ENCODE data around the gene EPM2A. TPM values are rescaled to one million over a fixed set of nuclear protein-coding genes. Genes with fewer than 3 reads are reported as not detected.

The EPM2A gene
- polyA plus RNA-seq, 1 donor (not counting 4 experiments of a cell fraction or from before 2014, with no cell fraction given), result 2.4 TPM

DNA sequence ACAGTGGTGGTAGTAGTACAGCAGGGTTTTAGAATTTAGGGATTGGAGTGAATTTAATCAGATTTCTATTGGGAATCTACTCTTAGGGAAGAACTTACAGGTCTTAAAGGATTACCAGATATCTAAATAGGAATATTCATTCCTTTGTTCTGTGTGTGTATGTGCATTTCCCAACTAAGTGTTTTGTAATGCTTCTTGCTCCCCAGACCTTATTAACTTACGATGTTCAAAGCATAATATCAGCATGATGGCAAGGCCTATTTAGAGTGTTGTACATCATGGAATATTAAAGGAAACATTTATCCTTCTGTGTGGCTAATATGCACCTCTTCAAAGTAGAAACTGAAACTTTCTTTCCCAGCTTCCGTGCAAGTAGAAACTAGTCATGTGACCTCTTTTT is 133.9 kb downstream of the EPM2A start:
- no peaks in the 10 kb centered on the region for H3K79me2 ChIP-seq (ENCODE audit: control insufficient read depth, insufficient read depth, low read length)
- no peaks in the 10 kb centered on the region for H3K4me1 ChIP-seq (ENCODE audit: control insufficient read depth, extremely low read depth, insufficient read depth, low read length)
- TF ChIP-seq, protein P1, sequence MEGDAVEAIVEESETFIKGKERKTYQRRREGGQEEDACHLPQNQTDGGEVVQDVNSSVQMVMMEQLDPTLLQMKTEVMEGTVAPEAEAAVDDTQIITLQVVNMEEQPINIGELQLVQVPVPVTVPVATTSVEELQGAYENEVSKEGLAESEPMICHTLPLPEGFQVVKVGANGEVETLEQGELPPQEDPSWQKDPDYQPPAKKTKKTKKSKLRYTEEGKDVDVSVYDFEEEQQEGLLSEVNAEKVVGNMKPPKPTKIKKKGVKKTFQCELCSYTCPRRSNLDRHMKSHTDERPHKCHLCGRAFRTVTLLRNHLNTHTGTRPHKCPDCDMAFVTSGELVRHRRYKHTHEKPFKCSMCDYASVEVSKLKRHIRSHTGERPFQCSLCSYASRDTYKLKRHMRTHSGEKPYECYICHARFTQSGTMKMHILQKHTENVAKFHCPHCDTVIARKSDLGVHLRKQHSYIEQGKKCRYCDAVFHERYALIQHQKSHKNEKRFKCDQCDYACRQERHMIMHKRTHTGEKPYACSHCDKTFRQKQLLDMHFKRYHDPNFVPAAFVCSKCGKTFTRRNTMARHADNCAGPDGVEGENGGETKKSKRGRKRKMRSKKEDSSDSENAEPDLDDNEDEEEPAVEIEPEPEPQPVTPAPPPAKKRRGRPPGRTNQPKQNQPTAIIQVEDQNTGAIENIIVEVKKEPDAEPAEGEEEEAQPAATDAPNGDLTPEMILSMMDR (optimal IDR thresholded peaks at IDR 0.05 in 1 of 3, IDR thresholded peaks at IDR 0.05 in 1 of 3, conservative IDR thresholded peaks at IDR 0.05 in 1 of 3; ENCODE audit: extremely low read depth in 1 of 3, insufficient read depth in 2 of 3, low read length in 3 of 3), result no peak
- no peak for TF ChIP-seq EZH2 (IDR thresholded peaks at IDR 0.05; ENCODE audit: low read length)
- H3K4me3 ChIP-seq (ENCODE audit: control insufficient read depth in 2 of 3, extremely low read depth in 1 of 3, insufficient read depth in 2 of 3, low read depth in 1 of 3, low read length in 3 of 3), result no peak overlapping the region
- H3K4me2 ChIP-seq (ENCODE audit: control insufficient read depth, extremely low read depth, insufficient read depth, low read depth, low read length), result no peak overlapping the region
- DNase-seq (ENCODE audit: low read depth, low spot score) (no peak), FAIRE-seq (no peak)
- H3K9ac ChIP-seq (ENCODE audit: control insufficient read depth, extremely low read depth, insufficient read depth, low read length), result no peak overlapping the region
- dilution Hi-C loops (cut with MboI; ENCODE audit: extremely low pct_ligation_motif_present, low sequenced_read_pairs), result no loop called here
- H4K20me1 ChIP-seq (ENCODE audit: control insufficient read depth, extremely low read depth, insufficient read depth, low read length), result no peaks in the 10 kb centered on the region
- H3K27me3 ChIP-seq (ENCODE audit: control insufficient read depth, extremely low read depth, insufficient read depth, low read length), result no peaks in the 10 kb centered on the region
- H3K9me3 ChIP-seq (ENCODE audit: control insufficient read depth, low read depth, low read length), result no peaks in the 10 kb centered on the region
- no peak overlapping the region for H3K27ac ChIP-seq (ENCODE audit: control insufficient read depth, insufficient read depth, low read length)
- no peaks in the 10 kb centered on the region for H3K36me3 ChIP-seq (ENCODE audit: control insufficient read depth in 2 of 2, extremely low read depth in 1 of 2, insufficient read depth in 2 of 2, low read length in 2 of 2)
- H2AFZ ChIP-seq (ENCODE audit: control insufficient read depth, low read length), result no peak overlapping the region
- H3K9me1 ChIP-seq (ENCODE audit: control insufficient read depth, extremely low read depth, insufficient read depth, low read length), result no peaks in the 10 kb centered on the region

GRCh38 chr6:145600299-145600698 is 135.0 kb downstream of the EPM2A start:
- no peak for DNase-seq (ENCODE audit: low read depth, low spot score)
- dilution Hi-C loops (cut with MboI; ENCODE audit: extremely low pct_ligation_motif_present, low sequenced_read_pairs), result no loop called here

More at GRCh38 chr6:145600299-145600698, 135.0 kb downstream of the EPM2A start:
- H2AFZ ChIP-seq (ENCODE audit: control insufficient read depth, low read length), result no peak overlapping the region
- no peaks in the 10 kb centered on the region for H3K9me1 ChIP-seq (ENCODE audit: control insufficient read depth, extremely low read depth, insufficient read depth, low read length)
- TF ChIP-seq, protein P1 (optimal IDR thresholded peaks at IDR 0.05 in 1 of 3, IDR thresholded peaks at IDR 0.05 in 1 of 3, conservative IDR thresholded peaks at IDR 0.05 in 1 of 3; ENCODE audit: extremely low read depth in 1 of 3, insufficient read depth in 2 of 3, low read length in 3 of 3), result no peak
- no peak for TF ChIP-seq EZH2 (IDR thresholded peaks at IDR 0.05; ENCODE audit: low read length)
- H4K20me1 ChIP-seq (ENCODE audit: control insufficient read depth, extremely low read depth, insufficient read depth, low read length), result no peaks in the 10 kb centered on the region
- H3K4me2 ChIP-seq (ENCODE audit: control insufficient read depth, extremely low read depth, insufficient read depth, low read depth, low read length), result no peak overlapping the region
- no peaks in the 10 kb centered on the region for H3K4me1 ChIP-seq (ENCODE audit: control insufficient read depth, extremely low read depth, insufficient read depth, low read length)
- no peaks in the 10 kb centered on the region for H3K9me3 ChIP-seq (ENCODE audit: control insufficient read depth, low read depth, low read length)
- no peak for FAIRE-seq
- H3K27ac ChIP-seq (ENCODE audit: control insufficient read depth, insufficient read depth, low read length), result no peak overlapping the region
- H3K27me3 ChIP-seq (ENCODE audit: control insufficient read depth, extremely low read depth, insufficient read depth, low read length), result no peaks in the 10 kb centered on the region
- no peak overlapping the region for H3K4me3 ChIP-seq (ENCODE audit: control insufficient read depth in 2 of 3, extremely low read depth in 1 of 3, insufficient read depth in 2 of 3, low read depth in 1 of 3, low read length in 3 of 3)
- no peak overlapping the region for H3K9ac ChIP-seq (ENCODE audit: control insufficient read depth, extremely low read depth, insufficient read depth, low read length)
- no peaks in the 10 kb centered on the region for H3K79me2 ChIP-seq (ENCODE audit: control insufficient read depth, insufficient read depth, low read length)
- no peaks in the 10 kb centered on the region for H3K36me3 ChIP-seq (ENCODE audit: control insufficient read depth in 2 of 2, extremely low read depth in 1 of 2, insufficient read depth in 2 of 2, low read length in 2 of 2)

All from keratinocyte (primary cell).